K562 (cell line): ENCODE data around the gene VGF. TPM values are rescaled to one million over a fixed set of nuclear protein-coding genes. Genes with fewer than 3 reads are reported as not detected.

Experiments
- HNRNPLL ChIP-seq: fragments of 200-400 bp; formaldehyde crosslinking; IDR thresholded peaks from 2 replicates; pipeline ENCODE4 v1.6.1; 2017; ENCODE audit warnings: low read length, low read depth, mild to moderate bottlenecking; ENCODE audit not compliant: poor library complexity, severe bottlenecking
- SMARCA5 ChIP-seq: fragments of 450-650 bp; IDR thresholded peaks from 2 replicates; pipeline ENCODE4 v1.6.1; 2016
- polyA plus RNA-seq, 8 experiments: library from polyadenylated mRNA; depleted of rRNA in 4 of 8; stranded (reverse) in 5 of 8; unstranded in 3 of 8; fragments of >200 nt; fragmentation: Nextera tagmentation in 2 of 8; fragmentation: Illumina TruSeq in 1 of 8; extraction: Ambion mirVana in 2 of 8; extraction: Trizol in 1 of 8; gene quantifications; 2 replicates each; pipeline versions ENCODE4 v1.2.1 to v1.2.3, GENCODE V29; 2011 to 2014; ENCODE audit warnings: inconsistent platforms in 1 of 8, missing spikeins in 1 of 8
- total RNA-seq, 7 experiments: library from RNA; depleted of rRNA in 6 of 7; stranded (reverse); fragments of >200 nt in 6 of 7; fragmentation: Illumina TruSeq in 2 of 7; extraction: Trizol in 2 of 7; gene quantifications; 2 replicates each; pipeline versions ENCODE4 v1.2.1 to v1.2.3, GENCODE V29; 2011 to 2021; ENCODE audit warnings: low replicate concordance in 1 of 7
- TF ChIP-seq, protein P1 (sequence below), 2 experiments: fragments of 450-650 bp; IDR thresholded peaks; 2 replicates each; pipeline ENCODE4 v1.6.1; 2016; ENCODE audit warnings: mild to moderate bottlenecking in 2 of 2, borderline replicate concordance in 1 of 2, low read depth in 1 of 2, moderate library complexity in 1 of 2
- TF ChIP-seq, protein P2 (sequence below), 2 experiments: fragments of 450-650 bp; formaldehyde crosslinking in 1 of 2; IDR thresholded peaks; 2 replicates each; pipeline versions ENCODE4 v1.4.0 to v1.6.1; 2014 to 2020; ENCODE audit warnings: mild to moderate bottlenecking in 2 of 2, borderline replicate concordance in 1 of 2, low read depth in 1 of 2
- TF ChIP-seq, protein P3 (sequence below): sonication (generic); formaldehyde crosslinking; IDR thresholded peaks from 2 replicates; pipeline ENCODE4 v1.9.0; 2022; ENCODE audit warnings: mild to moderate bottlenecking, missing genetic modification reagents

VGF gene
- total and polyA plus RNA-seq, 9 of the 15 experiments (the other 6 are each of a cell fraction or from before 2014, with no cell fraction given), result 0.03 to 5.7 (median 0.34) TPM

DNA sequence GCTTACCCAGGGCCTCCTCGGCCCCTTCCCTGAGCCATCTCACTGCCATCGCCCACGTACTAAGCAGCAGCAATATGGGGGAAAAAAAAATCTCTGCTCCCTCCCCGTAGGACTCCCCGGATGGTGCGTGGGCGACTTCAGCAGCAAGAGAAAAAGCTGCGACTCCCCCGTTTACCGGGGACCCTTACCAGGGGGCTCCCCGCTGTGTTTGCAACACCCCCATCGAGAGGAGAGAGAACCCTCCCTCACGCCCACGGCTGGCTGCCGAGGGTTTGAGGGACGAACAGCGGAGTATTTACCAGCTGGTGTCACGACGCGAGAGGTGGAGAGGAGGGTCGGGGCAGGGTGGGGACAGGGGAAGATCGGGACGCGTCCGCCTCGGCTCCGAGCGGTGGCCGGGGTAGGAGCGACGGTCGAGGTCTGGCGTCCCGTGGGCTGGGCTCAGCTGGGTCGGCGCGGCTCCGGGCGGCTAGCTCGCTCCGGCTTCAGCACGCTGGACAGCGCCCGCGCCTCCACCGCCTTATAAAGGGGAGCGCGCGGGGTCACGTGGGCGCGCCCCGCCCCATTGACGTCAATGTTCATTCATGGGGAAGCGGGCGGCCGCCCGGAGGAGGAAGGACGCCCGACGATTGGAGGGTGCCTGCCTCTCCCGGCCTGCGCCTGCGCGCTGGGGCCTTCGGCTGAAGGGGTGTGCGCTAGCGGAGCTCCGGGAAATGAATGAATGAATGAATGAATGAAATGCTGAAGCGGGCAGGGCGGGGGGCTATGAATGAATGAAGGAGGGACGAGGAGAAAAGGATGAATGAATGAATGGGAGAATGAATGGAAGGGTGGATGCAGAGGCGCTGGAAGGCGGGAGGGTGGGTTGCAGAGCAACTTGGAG lies at the start of gene VGF (continued):
- TF ChIP-seq, protein P1, sequence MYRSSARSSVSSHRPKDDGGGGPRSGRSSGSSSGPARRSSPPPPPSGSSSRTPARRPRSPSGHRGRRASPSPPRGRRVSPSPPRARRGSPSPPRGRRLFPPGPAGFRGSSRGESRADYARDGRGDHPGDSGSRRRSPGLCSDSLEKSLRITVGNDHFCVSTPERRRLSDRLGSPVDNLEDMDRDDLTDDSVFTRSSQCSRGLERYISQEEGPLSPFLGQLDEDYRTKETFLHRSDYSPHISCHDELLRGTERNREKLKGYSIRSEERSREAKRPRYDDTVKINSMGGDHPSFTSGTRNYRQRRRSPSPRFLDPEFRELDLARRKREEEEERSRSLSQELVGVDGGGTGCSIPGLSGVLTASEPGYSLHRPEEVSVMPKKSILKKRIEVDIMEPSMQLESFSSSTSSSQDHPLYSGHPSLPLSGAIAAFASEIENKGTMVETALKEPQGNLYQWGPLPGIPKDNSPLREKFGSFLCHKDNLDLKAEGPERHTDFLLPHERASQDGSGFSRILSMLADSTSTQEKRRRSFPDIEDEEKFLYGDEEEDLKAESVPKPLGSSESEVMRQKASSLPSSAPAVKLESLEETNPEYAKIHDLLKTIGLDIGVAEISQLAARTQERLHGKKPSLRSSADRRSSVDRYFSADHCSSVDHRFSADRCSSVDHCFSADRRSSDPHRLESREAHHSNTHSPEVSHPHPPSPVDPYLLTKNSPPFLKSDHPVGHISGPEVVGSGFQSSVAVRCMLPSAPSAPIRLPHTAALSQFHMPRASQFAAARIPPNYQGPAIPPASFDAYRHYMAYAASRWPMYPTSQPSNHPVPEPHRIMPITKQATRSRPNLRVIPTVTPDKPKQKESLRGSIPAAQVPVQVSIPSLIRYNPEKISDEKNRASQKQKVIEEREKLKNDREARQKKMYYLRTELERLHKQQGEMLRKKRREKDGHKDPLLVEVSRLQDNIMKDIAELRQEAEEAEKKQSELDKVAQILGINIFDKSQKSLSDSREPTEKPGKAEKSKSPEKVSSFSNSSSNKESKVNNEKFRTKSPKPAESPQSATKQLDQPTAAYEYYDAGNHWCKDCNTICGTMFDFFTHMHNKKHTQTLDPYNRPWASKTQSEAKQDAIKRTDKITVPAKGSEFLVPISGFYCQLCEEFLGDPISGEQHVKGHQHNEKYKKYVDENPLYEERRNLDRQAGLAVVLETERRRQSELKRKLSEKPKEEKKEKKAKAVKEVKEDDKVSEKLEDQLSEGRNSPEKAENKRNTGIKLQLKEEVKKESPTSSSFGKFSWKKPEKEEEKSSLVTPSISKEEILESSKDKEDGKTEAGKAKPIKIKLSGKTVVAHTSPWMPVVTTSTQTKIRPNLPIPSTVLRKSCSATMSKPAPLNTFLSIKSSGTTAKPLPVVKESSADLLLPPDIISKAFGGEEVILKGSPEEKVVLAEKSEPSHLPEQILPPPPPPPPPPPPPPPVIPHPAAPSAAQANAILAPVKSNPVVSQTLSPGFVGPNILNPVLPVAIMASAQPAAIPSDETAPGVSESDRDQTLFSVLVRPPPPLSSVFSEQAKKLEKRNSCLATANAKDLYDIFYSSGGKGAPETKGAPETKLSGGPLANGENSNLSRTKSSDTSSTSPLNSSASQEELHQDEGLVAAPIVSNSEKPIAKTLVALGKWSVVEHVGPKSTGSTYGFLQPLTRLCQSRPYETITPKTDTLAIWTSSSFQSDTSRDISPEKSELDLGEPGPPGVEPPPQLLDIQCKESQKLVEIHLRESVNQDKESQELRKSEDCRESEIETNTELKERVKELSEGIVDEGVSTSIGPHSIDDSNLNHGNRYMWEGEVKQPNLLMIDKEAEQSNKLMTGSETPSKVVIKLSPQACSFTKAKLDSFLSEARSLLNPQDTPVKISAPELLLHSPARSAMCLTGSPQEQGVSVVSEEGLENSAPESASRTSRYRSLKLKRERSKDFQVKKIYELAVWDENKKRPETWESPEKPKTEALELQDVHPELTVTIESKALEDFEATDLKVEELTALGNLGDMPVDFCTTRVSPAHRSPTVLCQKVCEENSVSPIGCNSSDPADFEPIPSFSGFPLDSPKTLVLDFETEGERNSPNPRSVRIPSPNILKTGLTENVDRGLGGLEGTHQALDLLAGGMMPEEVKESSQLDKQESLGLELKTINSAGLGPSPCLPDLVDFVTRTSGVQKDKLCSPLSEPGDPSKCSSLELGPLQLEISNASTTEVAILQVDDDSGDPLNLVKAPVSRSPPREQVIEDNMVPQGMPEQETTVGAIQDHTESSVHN (IDR thresholded peaks at IDR 0.05; ENCODE audit: borderline replicate concordance in 1 of 2, low read depth in 1 of 2), result no peak
- TF ChIP-seq, protein P2, sequence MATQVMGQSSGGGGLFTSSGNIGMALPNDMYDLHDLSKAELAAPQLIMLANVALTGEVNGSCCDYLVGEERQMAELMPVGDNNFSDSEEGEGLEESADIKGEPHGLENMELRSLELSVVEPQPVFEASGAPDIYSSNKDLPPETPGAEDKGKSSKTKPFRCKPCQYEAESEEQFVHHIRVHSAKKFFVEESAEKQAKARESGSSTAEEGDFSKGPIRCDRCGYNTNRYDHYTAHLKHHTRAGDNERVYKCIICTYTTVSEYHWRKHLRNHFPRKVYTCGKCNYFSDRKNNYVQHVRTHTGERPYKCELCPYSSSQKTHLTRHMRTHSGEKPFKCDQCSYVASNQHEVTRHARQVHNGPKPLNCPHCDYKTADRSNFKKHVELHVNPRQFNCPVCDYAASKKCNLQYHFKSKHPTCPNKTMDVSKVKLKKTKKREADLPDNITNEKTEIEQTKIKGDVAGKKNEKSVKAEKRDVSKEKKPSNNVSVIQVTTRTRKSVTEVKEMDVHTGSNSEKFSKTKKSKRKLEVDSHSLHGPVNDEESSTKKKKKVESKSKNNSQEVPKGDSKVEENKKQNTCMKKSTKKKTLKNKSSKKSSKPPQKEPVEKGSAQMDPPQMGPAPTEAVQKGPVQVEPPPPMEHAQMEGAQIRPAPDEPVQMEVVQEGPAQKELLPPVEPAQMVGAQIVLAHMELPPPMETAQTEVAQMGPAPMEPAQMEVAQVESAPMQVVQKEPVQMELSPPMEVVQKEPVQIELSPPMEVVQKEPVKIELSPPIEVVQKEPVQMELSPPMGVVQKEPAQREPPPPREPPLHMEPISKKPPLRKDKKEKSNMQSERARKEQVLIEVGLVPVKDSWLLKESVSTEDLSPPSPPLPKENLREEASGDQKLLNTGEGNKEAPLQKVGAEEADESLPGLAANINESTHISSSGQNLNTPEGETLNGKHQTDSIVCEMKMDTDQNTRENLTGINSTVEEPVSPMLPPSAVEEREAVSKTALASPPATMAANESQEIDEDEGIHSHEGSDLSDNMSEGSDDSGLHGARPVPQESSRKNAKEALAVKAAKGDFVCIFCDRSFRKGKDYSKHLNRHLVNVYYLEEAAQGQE (IDR thresholded peaks at IDR 0.05; ENCODE audit: borderline replicate concordance), result peak; percentile 100
- TF ChIP-seq, protein P2 (CRISPR knock-in tag; IDR thresholded peaks at IDR 0.05; ENCODE audit: low read depth), result peak; percentile 100
- TF ChIP-seq HNRNPLL (peak; percentile 54), SMARCA5 (no peak)
- TF ChIP-seq, protein P3, sequence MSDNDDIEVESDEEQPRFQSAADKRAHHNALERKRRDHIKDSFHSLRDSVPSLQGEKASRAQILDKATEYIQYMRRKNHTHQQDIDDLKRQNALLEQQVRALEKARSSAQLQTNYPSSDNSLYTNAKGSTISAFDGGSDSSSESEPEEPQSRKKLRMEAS, result peak; percentile 95
